ENCODE data around the gene RNF133.

The RNF133 gene

DNA sequence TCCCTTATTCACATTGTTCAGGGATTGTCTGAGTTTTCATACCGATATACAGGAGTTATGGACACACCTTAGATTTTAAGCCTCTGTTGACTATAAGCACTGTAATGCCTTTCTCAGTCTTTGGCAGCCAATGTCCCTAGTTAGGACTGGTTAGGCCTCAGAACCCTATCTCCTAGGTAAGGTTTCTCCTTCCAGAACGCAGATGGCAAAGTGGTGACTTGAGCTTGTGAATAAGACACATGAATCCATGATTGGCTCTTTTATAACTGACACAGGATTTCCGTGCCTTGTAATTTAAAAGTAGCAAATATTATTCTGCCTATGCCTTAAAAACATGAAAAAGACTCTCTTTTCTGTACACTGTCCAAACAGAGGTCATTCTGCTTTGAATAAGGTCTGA lies 16.3 kb upstream of the RNF133 start:
- H2AK5ac ChIP-seq (ENCODE audit: low read length), result no peak overlapping the region
- no peak overlapping the region for H3K14ac ChIP-seq (ENCODE audit: low read length)
- H3K27me3 ChIP-seq (ENCODE audit: insufficient read depth, low read length), result no peaks in the 10 kb centered on the region
- no peaks in the 10 kb centered on the region for H3K79me2 ChIP-seq (ENCODE audit: control insufficient read depth, insufficient read depth, low read length, poor library complexity)
- H3K23ac ChIP-seq (ENCODE audit: low read length), result no peak overlapping the region
- H2BK120ac ChIP-seq (ENCODE audit: insufficient read depth, low read length, poor library complexity), result no peak overlapping the region
- H4K8ac ChIP-seq (ENCODE audit: low read depth, low read length), result no peak overlapping the region
- H4K91ac ChIP-seq (ENCODE audit: low read depth, low read length), result no peak overlapping the region
- no CpG with 5 or more reads among the region's 3 CpGs for whole genome bisulfite sequencing (ENCODE audit: extremely low coverage, insufficient coverage, insufficient read length)
- no peak overlapping the region for H3K18ac ChIP-seq (ENCODE audit: low read length)
- H3K4me1 ChIP-seq (ENCODE audit: control insufficient read depth in 1 of 2, insufficient read depth in 2 of 2, low read length in 2 of 2), result no peaks in the 10 kb centered on the region
- H3K4me3 ChIP-seq (ENCODE audit: low read depth, low read length), result no peak overlapping the region
- H3K27ac ChIP-seq (ENCODE audit: low read depth, low read length), result no peak overlapping the region
- no peaks in the 10 kb centered on the region for H3K9me3 ChIP-seq (ENCODE audit: insufficient read depth, low read depth, low read length)
- H2BK5ac ChIP-seq (ENCODE audit: low read depth, low read length, poor library complexity), result no peak overlapping the region
- H3K9ac ChIP-seq (ENCODE audit: low read length), result no peak overlapping the region
- H4K12ac ChIP-seq (ENCODE audit: low read depth, low read length), result no peak overlapping the region
- H2AFZ ChIP-seq (ENCODE audit: insufficient read depth, low read length, poor library complexity), result no peak overlapping the region
- H2BK12ac ChIP-seq (ENCODE audit: low read length), result no peak overlapping the region
- H3K36me3 ChIP-seq (ENCODE audit: control insufficient read depth in 1 of 2, insufficient read depth in 2 of 2, low read length in 2 of 2), result no peaks in the 10 kb centered on the region
- no peak overlapping the region for H3K4me2 ChIP-seq (ENCODE audit: low read length)
- H3K79me1 ChIP-seq (ENCODE audit: low read length), result no peaks in the 10 kb centered on the region
- DNase-seq, result no peak
- no peak overlapping the region for H3K4ac ChIP-seq (ENCODE audit: low read depth, low read length)

DNA sequence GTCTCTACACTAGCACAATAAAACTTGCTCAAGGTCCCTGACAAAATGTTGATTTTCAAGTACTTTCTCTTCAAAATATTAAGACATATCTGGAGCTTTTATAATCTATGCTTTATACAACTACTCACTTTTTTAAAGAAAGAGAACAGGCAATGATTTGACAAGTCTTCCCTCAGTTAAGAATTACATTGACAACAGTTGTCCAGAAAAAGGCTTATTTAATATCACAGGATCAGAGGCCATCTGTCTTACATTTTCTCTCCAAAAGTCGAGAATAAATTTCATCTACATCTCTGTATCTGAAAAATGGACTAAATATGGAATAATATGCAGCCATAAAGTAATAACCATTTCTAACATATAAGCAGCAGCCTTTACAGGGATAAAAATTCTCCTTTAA lies 12.0 kb upstream of the RNF133 start:
- no peak overlapping the region for H2BK120ac ChIP-seq (ENCODE audit: insufficient read depth, low read length, poor library complexity)
- H2AK5ac ChIP-seq (ENCODE audit: low read length), result no peak overlapping the region
- H4K12ac ChIP-seq (ENCODE audit: low read depth, low read length), result no peak overlapping the region
- no peaks in the 10 kb centered on the region for H3K4me1 ChIP-seq (ENCODE audit: control insufficient read depth in 1 of 2, insufficient read depth in 2 of 2, low read length in 2 of 2)
- H2AFZ ChIP-seq (ENCODE audit: insufficient read depth, low read length, poor library complexity), result no peak overlapping the region
- H3K4ac ChIP-seq (ENCODE audit: low read depth, low read length), result no peak overlapping the region
- H3K9me3 ChIP-seq (ENCODE audit: insufficient read depth, low read depth, low read length), result no peaks in the 10 kb centered on the region
- H2BK5ac ChIP-seq (ENCODE audit: low read depth, low read length, poor library complexity), result no peak overlapping the region
- no CpG with 5 or more reads among the region's 1 CpG for WGBS (ENCODE audit: extremely low coverage, insufficient coverage, insufficient read length)
- no peak overlapping the region for H3K23ac ChIP-seq (ENCODE audit: low read length)
- H4K8ac ChIP-seq (ENCODE audit: low read depth, low read length), result no peak overlapping the region
- H3K18ac ChIP-seq (ENCODE audit: low read length), result no peak overlapping the region
- H3K79me2 ChIP-seq (ENCODE audit: control insufficient read depth, insufficient read depth, low read length, poor library complexity), result no peaks in the 10 kb centered on the region
- H3K27me3 ChIP-seq (ENCODE audit: insufficient read depth, low read length), result no peaks in the 10 kb centered on the region
- H4K91ac ChIP-seq (ENCODE audit: low read depth, low read length), result no peak overlapping the region
- H3K14ac ChIP-seq (ENCODE audit: low read length), result no peak overlapping the region
- H3K27ac ChIP-seq (ENCODE audit: low read depth, low read length), result no peak overlapping the region
- no peak overlapping the region for H3K4me3 ChIP-seq (ENCODE audit: low read depth, low read length)
- H3K4me2 ChIP-seq (ENCODE audit: low read length), result no peak overlapping the region
- no peak for DNase-seq
- H2BK12ac ChIP-seq (ENCODE audit: low read length), result no peak overlapping the region
- no peaks in the 10 kb centered on the region for H3K36me3 ChIP-seq (ENCODE audit: control insufficient read depth in 1 of 2, insufficient read depth in 2 of 2, low read length in 2 of 2)
- H3K79me1 ChIP-seq (ENCODE audit: low read length), result no peaks in the 10 kb centered on the region
- H3K9ac ChIP-seq (ENCODE audit: low read length), result no peak overlapping the region

DNA sequence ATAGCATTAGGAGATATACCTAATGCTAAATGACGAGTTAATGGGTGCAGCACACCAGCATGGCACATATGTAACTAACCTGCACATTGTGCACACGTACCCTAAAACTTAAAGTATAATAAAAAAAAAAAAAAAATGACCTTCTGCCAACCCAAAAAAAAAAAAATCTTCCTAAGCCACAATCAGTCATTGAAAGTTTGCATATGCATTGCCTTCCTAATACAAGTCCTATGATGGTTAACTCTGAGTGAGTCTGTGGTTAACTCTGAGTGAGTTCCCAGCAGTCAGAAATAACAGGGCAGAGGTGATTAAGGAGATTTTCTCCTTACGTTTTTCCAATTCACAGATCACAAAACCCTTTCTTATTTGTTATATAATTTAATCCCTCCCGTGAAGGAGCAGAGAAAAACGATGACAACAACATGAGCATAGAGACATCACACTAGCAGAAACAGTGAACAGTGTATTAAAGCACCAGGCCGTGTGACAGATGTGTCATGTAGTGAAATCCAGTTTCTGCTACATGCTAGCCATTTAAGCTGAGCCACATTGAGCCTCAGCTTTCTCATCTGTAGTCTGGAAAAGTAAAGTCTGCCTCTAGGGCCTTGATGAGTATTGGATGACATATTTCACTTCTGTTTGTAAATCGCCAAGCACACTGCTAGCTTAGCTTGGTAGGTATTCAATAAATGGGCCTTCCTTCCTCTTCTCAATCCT lies 11.2 kb upstream of the RNF133 start:
- no CpG with 5 or more reads among the region's 7 CpGs for WGBS (ENCODE audit: extremely low coverage, insufficient coverage, insufficient read length)
- Histone ChIP-seq H3K18ac (ENCODE audit: low read length) (no peak overlapping the region), H3K79me1 (ENCODE audit: low read length) (no peaks in the 10 kb centered on the region), H3K4me3 (ENCODE audit: low read depth, low read length) (no peak overlapping the region), H3K27me3 (ENCODE audit: insufficient read depth, low read length) (no peaks in the 10 kb centered on the region), H3K4me1 (ENCODE audit: control insufficient read depth in 1 of 2, insufficient read depth in 2 of 2, low read length in 2 of 2) (no peaks in the 10 kb centered on the region), H2AFZ (ENCODE audit: insufficient read depth, low read length, poor library complexity) (no peak overlapping the region), H2BK120ac (ENCODE audit: insufficient read depth, low read length, poor library complexity) (no peak overlapping the region), H4K91ac (ENCODE audit: low read depth, low read length) (no peak overlapping the region), H3K36me3 (ENCODE audit: control insufficient read depth in 1 of 2, insufficient read depth in 2 of 2, low read length in 2 of 2) (no peaks in the 10 kb centered on the region), H3K23ac (ENCODE audit: low read length) (no peak overlapping the region), H2BK5ac (ENCODE audit: low read depth, low read length, poor library complexity) (no peak overlapping the region), H4K8ac (ENCODE audit: low read depth, low read length) (no peak overlapping the region), H3K14ac (ENCODE audit: low read length) (no peak overlapping the region), H3K9ac (ENCODE audit: low read length) (no peak overlapping the region), H3K4me2 (ENCODE audit: low read length) (no peak overlapping the region), H3K27ac (ENCODE audit: low read depth, low read length) (no peak overlapping the region), H2BK12ac (ENCODE audit: low read length) (no peak overlapping the region), H3K79me2 (ENCODE audit: control insufficient read depth, insufficient read depth, low read length, poor library complexity) (no peaks in the 10 kb centered on the region), H2AK5ac (ENCODE audit: low read length) (no peak overlapping the region), H4K12ac (ENCODE audit: low read depth, low read length) (no peak overlapping the region), H3K9me3 (ENCODE audit: insufficient read depth, low read depth, low read length) (no peaks in the 10 kb centered on the region), H3K4ac (ENCODE audit: low read depth, low read length) (no peak overlapping the region)
- DNase-seq, result no peak

DNA sequence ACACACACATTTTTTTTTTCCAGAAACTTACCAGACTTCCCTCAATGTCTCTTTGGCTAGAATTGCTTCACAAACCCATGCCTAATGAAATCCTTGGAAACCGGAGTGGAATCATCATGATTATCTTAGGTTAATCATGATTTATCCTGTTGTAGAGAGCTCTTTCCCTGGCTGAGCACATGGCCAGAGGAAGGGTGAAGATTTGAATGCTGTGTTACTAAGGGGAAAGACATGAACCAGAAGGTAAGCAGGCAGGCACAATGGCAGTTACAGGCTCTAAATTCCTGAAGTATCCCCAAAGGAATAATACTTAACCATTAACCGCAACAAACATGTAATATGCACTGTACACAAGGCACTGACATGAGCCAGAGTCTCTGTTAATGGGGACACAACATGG lies 7.9 kb upstream of the RNF133 start:
- no peak for DNase-seq
- H4K8ac ChIP-seq (ENCODE audit: low read depth, low read length), result no peak overlapping the region
- no peak overlapping the region for H3K18ac ChIP-seq (ENCODE audit: low read length)
- no peaks in the 10 kb centered on the region for H3K27me3 ChIP-seq (ENCODE audit: insufficient read depth, low read length)
- H3K27ac ChIP-seq (ENCODE audit: low read depth, low read length), result no peak overlapping the region
- H2BK120ac ChIP-seq (ENCODE audit: insufficient read depth, low read length, poor library complexity), result no peak overlapping the region
- no peak overlapping the region for H3K4me3 ChIP-seq (ENCODE audit: low read depth, low read length)
- no peak overlapping the region for H4K91ac ChIP-seq (ENCODE audit: low read depth, low read length)
- no peak overlapping the region for H3K4me2 ChIP-seq (ENCODE audit: low read length)
- no CpG with 5 or more reads among the region's 2 CpGs for WGBS (ENCODE audit: extremely low coverage, insufficient coverage, insufficient read length)
- no peak overlapping the region for H3K9ac ChIP-seq (ENCODE audit: low read length)
- no peak overlapping the region for H2BK5ac ChIP-seq (ENCODE audit: low read depth, low read length, poor library complexity)
- no peak overlapping the region for H4K12ac ChIP-seq (ENCODE audit: low read depth, low read length)
- no peaks in the 10 kb centered on the region for H3K79me1 ChIP-seq (ENCODE audit: low read length)
- no peak overlapping the region for H2BK12ac ChIP-seq (ENCODE audit: low read length)
- H3K9me3 ChIP-seq (ENCODE audit: insufficient read depth, low read depth, low read length), result no peaks in the 10 kb centered on the region
- no peak overlapping the region for H3K23ac ChIP-seq (ENCODE audit: low read length)
- H2AFZ ChIP-seq (ENCODE audit: insufficient read depth, low read length, poor library complexity), result no peak overlapping the region
- no peaks in the 10 kb centered on the region for H3K36me3 ChIP-seq (ENCODE audit: control insufficient read depth in 1 of 2, insufficient read depth in 2 of 2, low read length in 2 of 2)
- H2AK5ac ChIP-seq (ENCODE audit: low read length), result no peak overlapping the region
- no peaks in the 10 kb centered on the region for H3K4me1 ChIP-seq (ENCODE audit: control insufficient read depth in 1 of 2, insufficient read depth in 2 of 2, low read length in 2 of 2)
- H3K79me2 ChIP-seq (ENCODE audit: control insufficient read depth, insufficient read depth, low read length, poor library complexity), result no peaks in the 10 kb centered on the region
- H3K14ac ChIP-seq (ENCODE audit: low read length), result no peak overlapping the region
- H3K4ac ChIP-seq (ENCODE audit: low read depth, low read length), result no peak overlapping the region

Data from trophoblast cell (in vitro differentiated cells and primary cell).